Stimulated activated naive CD8-positive, alpha-beta T cell treated with anti-CD3 and anti-CD28 coated beads, Interleukin-15, Interleukin-2, amounts not matched to agents 100 ng/mL and 50 ng/mL, for 24 hours (primary cell): ENCODE results near the gene FBXL15.
A peak's percentile ranks its signal among the peaks of the same experiment; 100 is the strongest.

Source experiments
- H3K27ac Mint-ChIP-seq: one replicate; pipeline ENCODE4 v1.8.0; 2021; ENCODE audit warnings: mild to moderate bottlenecking, mixed read lengths
- H3K27me3 Mint-ChIP-seq: one replicate; pipeline ENCODE4 v1.8.0; 2021; ENCODE audit warnings: mixed read lengths
- H3K36me3 Mint-ChIP-seq: one replicate; pipeline ENCODE4 v1.8.0; 2021; ENCODE audit warnings: low read depth, mixed read lengths
- H3K4me1 Mint-ChIP-seq: one replicate; pipeline ENCODE4 v1.8.0; 2021; ENCODE audit warnings: low read depth, mixed read lengths
- H3K4me3 Mint-ChIP-seq: one replicate; pipeline ENCODE4 v1.8.0; 2021; ENCODE audit warnings: mild to moderate bottlenecking, mixed read lengths
- H3K9me3 Mint-ChIP-seq: one replicate; pipeline ENCODE4 v1.8.0; 2021; ENCODE audit warnings: mixed read lengths

The FBXL15 gene

DNA sequence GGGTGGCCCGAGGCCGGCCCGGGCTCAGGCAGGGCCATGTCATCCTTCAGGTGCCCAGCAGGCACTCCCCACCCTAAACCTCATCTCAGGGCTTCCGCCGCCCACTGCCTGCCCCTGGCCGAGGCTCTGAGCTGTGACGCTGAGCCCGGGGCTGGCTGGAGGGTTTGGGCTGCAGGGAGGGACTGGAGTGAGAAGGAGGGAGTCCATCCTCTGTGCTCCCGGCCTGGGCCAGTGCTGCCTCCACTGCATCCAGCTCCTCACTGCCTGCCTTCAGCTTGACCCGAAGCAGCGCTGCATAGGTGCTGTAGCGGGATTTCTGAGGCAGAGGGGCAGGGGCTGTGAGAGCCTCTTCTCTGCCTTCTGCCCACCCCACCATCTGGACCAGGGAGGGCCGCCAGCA, 17.5 kb upstream of the FBXL15 start:
- Mint-ChIP-seq H3K27me3 (peaks cover under 1% of the 10 kb centered on the region), H3K9me3 (no peaks in the 10 kb centered on the region), H3K4me3 (no peak overlapping the region), H3K36me3 (peaks cover 33% of the 10 kb centered on the region), H3K4me1 (peaks cover 23% of the 10 kb centered on the region), H3K27ac (no peak overlapping the region)

DNA sequence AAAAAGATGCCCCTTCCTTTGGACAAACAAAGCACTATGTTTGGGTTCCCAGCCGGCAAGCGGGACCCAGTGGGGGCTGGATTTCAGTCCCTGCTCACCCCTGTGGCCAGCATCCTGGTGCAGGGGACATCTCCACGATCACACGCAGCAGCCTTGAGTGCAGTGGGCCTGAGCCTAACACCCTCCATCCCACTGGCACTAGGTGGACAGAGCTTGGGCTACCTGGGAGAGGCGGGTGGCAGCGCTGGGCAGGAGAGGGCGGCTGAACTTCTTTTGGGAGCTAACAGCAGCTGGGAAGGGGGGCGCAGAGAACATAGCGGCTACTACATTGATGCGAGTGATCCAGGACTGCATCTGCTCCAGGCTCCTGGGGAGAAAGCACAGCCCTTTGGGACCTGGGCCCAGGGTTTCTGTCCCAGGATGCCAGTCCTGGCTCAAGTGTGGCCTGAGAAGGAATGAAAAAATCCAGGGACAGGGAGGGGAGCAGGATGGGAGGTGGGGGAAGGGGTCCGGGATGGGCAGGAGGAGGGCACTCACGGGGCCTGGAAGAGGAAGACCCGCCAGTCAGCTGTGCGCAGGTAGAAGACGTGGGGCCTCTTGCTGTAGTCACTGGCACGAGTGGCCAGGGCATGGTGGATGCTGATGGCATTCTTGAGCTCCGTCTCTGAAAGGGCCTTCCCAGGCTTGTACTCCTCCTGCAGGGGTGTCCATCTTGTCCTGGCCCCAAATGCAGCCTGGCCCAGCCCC, 16.1 kb upstream of the FBXL15 start:
- peaks cover 5% of the 10 kb centered on the region for H3K27me3 Mint-ChIP-seq
- peak overlapping the region; percentile 68 for H3K27ac Mint-ChIP-seq
- peaks cover 24% of the 10 kb centered on the region for H3K36me3 Mint-ChIP-seq
- peaks cover 21% of the 10 kb centered on the region for H3K4me1 Mint-ChIP-seq
- no peak overlapping the region for H3K4me3 Mint-ChIP-seq
- no peaks in the 10 kb centered on the region for H3K9me3 Mint-ChIP-seq

DNA sequence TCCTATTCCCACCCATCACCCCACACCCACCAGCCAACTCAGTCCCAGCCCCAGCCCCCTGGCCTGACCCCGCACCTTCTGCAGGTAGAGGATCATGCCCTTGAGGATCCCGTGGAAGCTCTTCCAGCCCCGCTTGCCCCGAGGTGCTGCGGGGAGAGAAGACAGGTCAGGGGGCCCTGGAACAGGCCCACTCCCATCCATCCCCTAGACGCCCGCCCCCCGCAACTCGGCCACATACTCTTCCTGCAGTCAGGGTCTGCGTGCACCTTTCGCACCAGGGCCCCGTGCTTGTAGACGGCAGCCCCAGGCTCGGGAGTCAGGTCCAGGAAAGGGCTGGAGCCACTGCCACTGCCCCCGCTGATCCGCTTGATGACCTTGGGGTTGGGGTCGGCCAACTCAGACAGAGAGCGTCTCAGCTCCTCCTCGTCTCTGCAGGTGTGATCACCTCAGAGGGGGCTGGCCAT, 15.5 kb upstream of the FBXL15 start:
- H3K36me3 Mint-ChIP-seq = peaks cover 17% of the 10 kb centered on the region
- peaks cover 11% of the 10 kb centered on the region for H3K27me3 Mint-ChIP-seq
- H3K4me3 Mint-ChIP-seq = no peak overlapping the region
- H3K4me1 Mint-ChIP-seq = peaks cover 21% of the 10 kb centered on the region
- H3K27ac Mint-ChIP-seq = no peak overlapping the region
- no peaks in the 10 kb centered on the region for H3K9me3 Mint-ChIP-seq

- H3K9me3 Mint-ChIP-seq = no peaks in the 10 kb centered on the region
- H3K4me3 Mint-ChIP-seq = peak overlapping the region; percentile 17
- H3K36me3 Mint-ChIP-seq = peaks cover 13% of the 10 kb centered on the region
- peaks cover 11% of the 10 kb centered on the region for H3K27me3 Mint-ChIP-seq
- peak overlapping the region; percentile 43 for H3K27ac Mint-ChIP-seq
- H3K4me1 Mint-ChIP-seq = peaks cover 17% of the 10 kb centered on the region
These were observed 15.0 kb upstream of the FBXL15 start for GRCh38 chr10:102405632-102406031.

DNA sequence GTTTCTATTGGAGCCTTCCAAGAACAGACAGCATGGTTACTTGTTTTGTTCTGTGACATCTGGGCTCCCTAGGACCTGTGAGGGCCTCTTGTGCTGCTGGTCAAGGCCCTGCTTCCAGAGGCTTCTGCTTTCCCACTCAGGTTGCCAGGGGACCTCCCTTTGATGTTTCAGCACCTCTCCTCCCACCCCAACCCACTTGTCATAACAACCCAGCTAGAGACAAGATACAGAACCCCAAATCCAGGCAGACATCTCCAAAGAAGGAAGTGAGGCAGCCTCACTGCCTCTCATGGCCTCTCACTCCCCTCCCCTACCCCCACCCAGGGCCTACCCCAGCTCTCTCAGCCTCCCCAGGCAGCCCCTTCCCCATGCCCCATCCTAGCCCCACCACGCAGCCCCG, 13.8 kb upstream of the FBXL15 start:
- H3K27ac Mint-ChIP-seq = no peak overlapping the region
- no peaks in the 10 kb centered on the region for H3K9me3 Mint-ChIP-seq
- H3K4me1 Mint-ChIP-seq = peaks cover 25% of the 10 kb centered on the region
- no peak overlapping the region for H3K4me3 Mint-ChIP-seq
- H3K36me3 Mint-ChIP-seq = peaks cover 5% of the 10 kb centered on the region
- H3K27me3 Mint-ChIP-seq = peaks cover 20% of the 10 kb centered on the region

GRCh38 chr10:102407425-102408130, 13.1 kb upstream of the FBXL15 start:
- H3K27me3 Mint-ChIP-seq = peaks cover 24% of the 10 kb centered on the region
- H3K27ac Mint-ChIP-seq = no peak overlapping the region
- peaks cover 27% of the 10 kb centered on the region for H3K4me1 Mint-ChIP-seq
- H3K4me3 Mint-ChIP-seq = peak overlapping the region; percentile 63
- H3K36me3 Mint-ChIP-seq = peaks cover under 1% of the 10 kb centered on the region
- no peaks in the 10 kb centered on the region for H3K9me3 Mint-ChIP-seq

GRCh38 chr10:102408131-102408727, 12.4 kb upstream of the FBXL15 start:
- H3K9me3 Mint-ChIP-seq = no peaks in the 10 kb centered on the region
- H3K27ac Mint-ChIP-seq = peak overlapping the region; percentile 43
- no peaks in the 10 kb centered on the region for H3K36me3 Mint-ChIP-seq
- peaks cover 33% of the 10 kb centered on the region for H3K4me1 Mint-ChIP-seq
- H3K27me3 Mint-ChIP-seq = peaks cover 24% of the 10 kb centered on the region
- H3K4me3 Mint-ChIP-seq = peak overlapping the region; percentile 63

DNA sequence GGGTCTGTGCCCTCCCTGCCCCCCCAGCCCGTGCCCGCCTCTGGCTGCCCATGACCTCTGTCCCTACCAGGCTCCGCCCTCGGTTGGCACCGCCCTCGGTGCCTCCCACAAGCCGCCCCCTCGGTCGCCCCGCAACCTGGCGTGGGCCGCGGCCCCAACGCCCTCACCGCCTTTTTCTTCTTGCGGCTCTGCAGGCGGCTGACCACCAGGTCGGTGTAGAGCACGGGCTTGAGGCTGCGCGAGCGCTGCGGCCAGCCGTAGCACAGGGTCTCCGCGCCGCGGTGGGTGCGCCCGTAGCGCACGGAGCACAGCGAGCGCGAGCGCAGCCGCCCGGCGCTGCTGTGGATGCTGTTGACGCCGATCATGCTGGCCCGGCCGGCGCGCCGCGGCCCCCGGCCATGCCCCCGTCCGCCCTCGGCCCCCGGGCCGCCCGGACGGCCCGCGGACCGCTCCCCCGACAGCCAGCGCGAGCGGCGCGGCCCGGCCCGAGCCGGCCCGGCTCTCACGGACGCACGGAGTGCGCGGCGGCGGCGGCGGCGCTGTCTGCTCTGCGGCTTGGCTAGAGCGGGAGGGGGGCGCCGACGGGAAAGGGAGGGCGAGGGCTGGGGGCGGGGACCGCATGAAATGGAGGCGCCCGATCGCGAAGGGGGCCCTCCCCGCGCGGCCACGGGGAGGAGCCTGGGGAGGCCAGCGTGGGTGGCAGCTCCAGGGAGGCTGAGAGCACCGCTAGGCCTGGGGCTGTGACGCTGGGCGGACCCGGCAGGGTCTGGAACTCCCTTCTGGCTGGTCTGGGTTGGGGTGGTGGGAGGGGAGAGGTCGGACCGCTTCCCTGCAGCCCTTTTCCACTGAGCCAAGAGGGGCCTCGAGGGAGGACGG, 11.7 kb upstream of the FBXL15 start:
- H3K27ac Mint-ChIP-seq = peak overlapping the region; percentile 82
- peak overlapping the region; percentile 83 for H3K4me3 Mint-ChIP-seq
- H3K4me1 Mint-ChIP-seq = peaks cover 36% of the 10 kb centered on the region

GRCh38 chr10:102409604-102410428, 10.8 kb upstream of the FBXL15 start:
- H3K9me3 Mint-ChIP-seq = no peaks in the 10 kb centered on the region
- peaks cover 36% of the 10 kb centered on the region for H3K4me1 Mint-ChIP-seq
- peaks cover 28% of the 10 kb centered on the region for H3K27me3 Mint-ChIP-seq
- peak overlapping the region; percentile 82 for H3K27ac Mint-ChIP-seq
- H3K36me3 Mint-ChIP-seq = no peaks in the 10 kb centered on the region
- H3K4me3 Mint-ChIP-seq = peak overlapping the region; percentile 83

More for the DNA sequence above, 11.7 kb upstream of the FBXL15 start:
- Mint-ChIP-seq H3K36me3 (no peaks in the 10 kb centered on the region), H3K9me3 (no peaks in the 10 kb centered on the region), H3K27me3 (peaks cover 24% of the 10 kb centered on the region)

GRCh38 chr10:102410429-102411073, 10.1 kb upstream of the FBXL15 start:
- H3K36me3 Mint-ChIP-seq = no peaks in the 10 kb centered on the region
- H3K27ac Mint-ChIP-seq = peak overlapping the region; percentile 85
- H3K9me3 Mint-ChIP-seq = no peaks in the 10 kb centered on the region
- H3K27me3 Mint-ChIP-seq = peaks cover 29% of the 10 kb centered on the region
- H3K4me3 Mint-ChIP-seq = peak overlapping the region; percentile 83
- peaks cover 36% of the 10 kb centered on the region for H3K4me1 Mint-ChIP-seq

DNA sequence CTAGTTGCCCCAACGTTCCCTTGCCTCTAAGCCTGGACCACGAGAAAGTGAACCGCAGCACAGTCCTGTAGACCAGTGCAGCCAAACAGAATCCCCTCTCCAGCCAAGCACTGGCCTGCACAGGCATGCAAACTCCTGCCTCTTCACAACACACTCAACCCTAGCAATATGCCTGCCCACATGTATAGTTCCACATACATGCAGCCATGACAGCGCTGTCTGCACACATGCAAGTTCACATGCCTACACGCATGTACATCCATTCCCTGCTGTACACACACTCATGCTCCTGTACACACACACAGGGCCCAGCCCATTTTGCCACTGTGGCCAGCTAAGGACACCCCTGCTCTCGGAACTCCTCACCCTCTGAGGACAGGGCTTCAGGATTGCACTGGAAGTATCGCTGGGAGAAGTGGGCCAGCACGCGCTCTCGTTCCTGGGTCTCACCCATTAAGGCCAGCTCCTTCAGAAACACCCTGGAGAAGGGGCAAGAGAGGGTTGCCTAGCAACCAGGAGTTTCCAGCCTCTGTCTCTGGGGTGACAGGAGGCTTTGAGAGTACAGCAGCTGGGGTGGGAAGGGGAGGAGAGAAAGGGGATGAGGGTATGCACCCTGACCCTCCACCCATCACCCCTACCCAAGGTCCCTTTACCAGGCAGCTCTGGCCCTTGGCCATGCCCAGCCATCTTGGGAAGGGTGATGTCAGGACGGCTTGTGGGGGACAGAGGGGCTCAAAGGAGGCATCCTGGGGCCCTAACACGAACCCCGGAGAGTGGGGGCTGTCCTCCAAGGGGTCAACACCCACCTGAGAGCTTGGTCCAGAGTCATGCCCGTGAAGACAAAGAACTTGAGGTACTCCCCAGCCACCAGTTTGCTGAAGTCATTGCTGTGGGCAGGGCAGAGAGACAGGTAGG, 9.0 kb upstream of the FBXL15 start:
- Mint-ChIP-seq H3K36me3 (no peaks in the 10 kb centered on the region), H3K4me1 (peaks cover 36% of the 10 kb centered on the region), H3K4me3 (peak overlapping the region; percentile 74), H3K27ac (peak overlapping the region; percentile 85), H3K27me3 (peaks cover 36% of the 10 kb centered on the region), H3K9me3 (no peaks in the 10 kb centered on the region)

DNA sequence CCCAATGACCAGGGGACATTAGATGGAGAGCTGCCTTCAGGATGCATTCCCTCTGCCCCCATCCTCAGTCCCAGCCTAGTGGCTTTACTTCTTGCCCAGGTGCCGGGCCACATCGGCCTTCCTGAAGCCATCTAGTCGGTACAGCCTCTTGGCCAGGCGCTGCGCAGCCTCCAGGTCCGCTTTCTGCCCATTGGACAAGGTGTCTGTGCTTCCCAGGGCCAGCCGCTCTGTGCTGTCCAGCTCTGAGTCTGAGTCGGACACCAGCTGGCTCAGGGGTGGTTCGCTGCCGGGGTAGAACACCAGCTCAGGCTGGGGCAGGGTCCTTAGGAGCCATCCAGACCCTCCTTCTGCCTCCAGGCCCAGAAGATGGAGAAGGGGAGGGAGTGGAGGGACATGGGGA, 8.3 kb upstream of the FBXL15 start:
- H3K27ac Mint-ChIP-seq = no peak overlapping the region
- H3K9me3 Mint-ChIP-seq = no peaks in the 10 kb centered on the region
- no peaks in the 10 kb centered on the region for H3K36me3 Mint-ChIP-seq
- H3K4me3 Mint-ChIP-seq = no peak overlapping the region
- peaks cover 40% of the 10 kb centered on the region for H3K27me3 Mint-ChIP-seq
- peaks cover 36% of the 10 kb centered on the region for H3K4me1 Mint-ChIP-seq
